HepG2 (cell line): Measurements from ENCODE around the gene SSX2IP. TPM values are rescaled to one million over a fixed set of nuclear protein-coding genes. Genes with fewer than 3 reads are reported as not detected.

ENCODE experiments used
- ATAD3A ChIP-seq: sonication (generic); formaldehyde crosslinking; IDR thresholded peaks from 2 replicates; pipeline ENCODE4 v1.4.0; 2020; ENCODE audit warnings: missing genetic modification reagents
- DR1 ChIP-seq: sonication (generic); formaldehyde crosslinking; IDR thresholded peaks from 2 replicates; pipeline ENCODE4 v1.8.0; 2021; ENCODE audit warnings: mild to moderate bottlenecking, missing genetic modification reagents, inconsistent platforms
- ELF3 ChIP-seq: IDR thresholded peaks from 2 replicates; pipeline ENCODE4 v1.6.1; 2016; ENCODE audit warnings: missing genetic modification reagents, missing compliant biosample characterization
- EZH2 ChIP-seq: conservative IDR thresholded peaks from 2 replicates; pipeline ENCODE4 v1.6.1; 2012; ENCODE audit warnings: mild to moderate bottlenecking, low read depth, low read length, moderate library complexity
- KLF9 ChIP-seq: IDR thresholded peaks from 2 replicates; pipeline ENCODE4 v1.6.1; 2016; ENCODE audit warnings: low read depth
- MBNL3 ChIP-seq: fragments of 250-450 bp; sonication (Bioruptor Pico); conservative IDR thresholded peaks from 2 replicates; pipeline ENCODE4 v1.8.0; 2022; ENCODE audit warnings: mild to moderate bottlenecking, inconsistent platforms
- MTF1 ChIP-seq: sonication (generic); formaldehyde crosslinking; IDR thresholded peaks from 2 replicates; pipeline ENCODE4 v1.5.0; 2020; ENCODE audit warnings: missing genetic modification reagents
- NCOA2 ChIP-seq: sonication (generic); formaldehyde crosslinking; IDR thresholded peaks from 2 replicates; pipeline ENCODE4 v1.8.0; 2022; ENCODE audit warnings: inconsistent platforms
- NFAT5 ChIP-seq: sonication (generic); formaldehyde crosslinking; IDR thresholded peaks from 2 replicates; pipeline ENCODE4 v1.4.0; 2020; ENCODE audit warnings: missing genetic modification reagents
- RBM39 ChIP-seq: fragments of 200-400 bp; formaldehyde crosslinking; IDR thresholded peaks from one replicate; pipeline ENCODE4 v1.6.1; 2018; ENCODE audit warnings: antibody characterized with exemption, mild to moderate bottlenecking, low read depth, low read length; ENCODE audit not compliant: poor library complexity, severe bottlenecking
- SYNCRIP ChIP-seq: fragments of 200-400 bp; formaldehyde crosslinking; IDR thresholded peaks from 2 replicates; pipeline ENCODE4 v1.6.1; 2018; ENCODE audit warnings: mild to moderate bottlenecking, low read depth, low read length; ENCODE audit not compliant: insufficient read depth
- ZBTB42 ChIP-seq: sonication (generic); formaldehyde crosslinking; IDR thresholded peaks from 2 replicates; pipeline ENCODE4 v1.5.0; 2020; ENCODE audit warnings: mild to moderate bottlenecking, missing genetic modification reagents
- ZFX ChIP-seq: sonication (generic); formaldehyde crosslinking; IDR thresholded peaks from 2 replicates; pipeline ENCODE4 v1.4.0; 2020; ENCODE audit warnings: mild to moderate bottlenecking, low read depth, missing genetic modification reagents, moderate library complexity
- ZKSCAN8 ChIP-seq: IDR thresholded peaks from 2 replicates; pipeline ENCODE4 v1.6.1; 2016; ENCODE audit warnings: borderline replicate concordance, missing genetic modification reagents, missing compliant biosample characterization
- ZNF329 ChIP-seq: sonication (generic); formaldehyde crosslinking; IDR thresholded peaks from 2 replicates; pipeline ENCODE4 v1.9.0; 2021; ENCODE audit warnings: low read depth, mild to moderate bottlenecking, missing genetic modification reagents
- ZNF501 ChIP-seq: sonication (generic); formaldehyde crosslinking; IDR thresholded peaks from 2 replicates; pipeline ENCODE4 v1.5.1; 2020; ENCODE audit warnings: mild to moderate bottlenecking, moderate library complexity, missing genetic modification reagents
- ZNF546 ChIP-seq: sonication (generic); formaldehyde crosslinking; conservative IDR thresholded peaks from 2 replicates; pipeline ENCODE4 v1.8.1; 2023; ENCODE audit warnings: mild to moderate bottlenecking, missing genetic modification reagents
- ZNF674 ChIP-seq: sonication (generic); formaldehyde crosslinking; IDR thresholded peaks from 2 replicates; pipeline ENCODE4 v1.5.0; 2020; ENCODE audit warnings: low read depth, mild to moderate bottlenecking, missing genetic modification reagents
- ZNF703 ChIP-seq: sonication (generic); formaldehyde crosslinking; IDR thresholded peaks from 2 replicates; pipeline ENCODE4 v1.5.1; 2020; ENCODE audit warnings: missing genetic modification reagents, mild to moderate bottlenecking, moderate library complexity, borderline replicate concordance
- ZNF780A ChIP-seq: sonication (generic); formaldehyde crosslinking; IDR thresholded peaks from 2 replicates; pipeline ENCODE4 v1.8.0; 2022; ENCODE audit warnings: mild to moderate bottlenecking, missing genetic modification reagents, moderate library complexity
- polyA plus RNA-seq, 8 experiments: library from polyadenylated mRNA; depleted of rRNA in 3 of 8; stranded (reverse) in 7 of 8; unstranded in 1 of 8; fragments of >200 nt; fragmentation: Illumina TruSeq in 4 of 8; extraction: Trizol in 4 of 8; gene quantifications; 2 replicates each; pipeline versions ENCODE4 v1.2.1 to v1.2.3, GENCODE V29; 2011 to 2016; ENCODE audit warnings: low read depth in 4 of 8, missing spikeins in 1 of 8, mixed read lengths in 1 of 8; ENCODE audit not compliant: insufficient read depth in 1 of 8
- total RNA-seq, 5 experiments: library from RNA; depleted of rRNA; stranded (reverse); fragments of >200 nt; fragmentation: Illumina TruSeq; extraction: Trizol; gene quantifications; 2 replicates each; pipeline ENCODE4 v1.2.3, GENCODE V29; 2016; ENCODE audit warnings: low read depth in 1 of 5
- TF ChIP-seq, protein P1 (sequence below): sonication (generic); formaldehyde crosslinking; conservative IDR thresholded peaks from 2 replicates; pipeline ENCODE4 v1.8.0; 2022; ENCODE audit warnings: mild to moderate bottlenecking, moderate library complexity, missing genetic modification reagents
- TF ChIP-seq, protein P2 (sequence below): sonication (generic); formaldehyde crosslinking; IDR thresholded peaks from 2 replicates; pipeline ENCODE4 v1.5.0; 2020; ENCODE audit warnings: mild to moderate bottlenecking, missing genetic modification reagents

The SSX2IP gene
- total and polyA plus RNA-seq, 2 of the 13 experiments (the other 11 are each of a cell fraction or from before 2014, with no cell fraction given) = 2.7 to 23.7 TPM

- TF ChIP-seq, protein P1, sequence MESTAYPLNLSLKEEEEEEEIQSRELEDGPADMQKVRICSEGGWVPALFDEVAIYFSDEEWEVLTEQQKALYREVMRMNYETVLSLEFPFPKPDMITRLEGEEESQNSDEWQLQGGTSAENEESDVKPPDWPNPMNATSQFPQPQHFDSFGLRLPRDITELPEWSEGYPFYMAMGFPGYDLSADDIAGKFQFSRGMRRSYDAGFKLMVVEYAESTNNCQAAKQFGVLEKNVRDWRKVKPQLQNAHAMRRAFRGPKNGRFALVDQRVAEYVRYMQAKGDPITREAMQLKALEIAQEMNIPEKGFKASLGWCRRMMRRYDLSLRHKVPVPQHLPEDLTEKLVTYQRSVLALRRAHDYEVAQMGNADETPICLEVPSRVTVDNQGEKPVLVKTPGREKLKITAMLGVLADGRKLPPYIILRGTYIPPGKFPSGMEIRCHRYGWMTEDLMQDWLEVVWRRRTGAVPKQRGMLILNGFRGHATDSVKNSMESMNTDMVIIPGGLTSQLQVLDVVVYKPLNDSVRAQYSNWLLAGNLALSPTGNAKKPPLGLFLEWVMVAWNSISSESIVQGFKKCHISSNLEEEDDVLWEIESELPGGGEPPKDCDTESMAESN (CRISPR knock-in tag) = no peak
- TF ChIP-seq ATAD3A (CRISPR knock-in tag) (no peak), ZFX (CRISPR knock-in tag) (peak; percentile 50), RBM39 (no peak), ZNF780A (CRISPR knock-in tag) (no peak), NCOA2 (CRISPR knock-in tag) (peak; percentile 9; the same call in 1 of the 2 replicates), ZNF546 (CRISPR knock-in tag) (no peak), ZNF329 (CRISPR knock-in tag) (0 out of 2 replicates have a peak, but pooled peaks have one; percentile 6), MBNL3 (CRISPR knock-in tag) (no peak), ZNF501 (peak; percentile 60), ZNF674 (CRISPR knock-in tag) (no peak), NFAT5 (CRISPR knock-in tag) (no peak), KLF9 (CRISPR knock-in tag) (no peak), ZKSCAN8 (no peak), EZH2 (no peak), SYNCRIP (no peak), ZNF703 (CRISPR knock-in tag) (no peak), DR1 (CRISPR knock-in tag) (no peak), MTF1 (CRISPR knock-in tag) (no peak), ELF3 (no peak), ZBTB42 (CRISPR knock-in tag) (no peak)
- TF ChIP-seq, protein P2, sequence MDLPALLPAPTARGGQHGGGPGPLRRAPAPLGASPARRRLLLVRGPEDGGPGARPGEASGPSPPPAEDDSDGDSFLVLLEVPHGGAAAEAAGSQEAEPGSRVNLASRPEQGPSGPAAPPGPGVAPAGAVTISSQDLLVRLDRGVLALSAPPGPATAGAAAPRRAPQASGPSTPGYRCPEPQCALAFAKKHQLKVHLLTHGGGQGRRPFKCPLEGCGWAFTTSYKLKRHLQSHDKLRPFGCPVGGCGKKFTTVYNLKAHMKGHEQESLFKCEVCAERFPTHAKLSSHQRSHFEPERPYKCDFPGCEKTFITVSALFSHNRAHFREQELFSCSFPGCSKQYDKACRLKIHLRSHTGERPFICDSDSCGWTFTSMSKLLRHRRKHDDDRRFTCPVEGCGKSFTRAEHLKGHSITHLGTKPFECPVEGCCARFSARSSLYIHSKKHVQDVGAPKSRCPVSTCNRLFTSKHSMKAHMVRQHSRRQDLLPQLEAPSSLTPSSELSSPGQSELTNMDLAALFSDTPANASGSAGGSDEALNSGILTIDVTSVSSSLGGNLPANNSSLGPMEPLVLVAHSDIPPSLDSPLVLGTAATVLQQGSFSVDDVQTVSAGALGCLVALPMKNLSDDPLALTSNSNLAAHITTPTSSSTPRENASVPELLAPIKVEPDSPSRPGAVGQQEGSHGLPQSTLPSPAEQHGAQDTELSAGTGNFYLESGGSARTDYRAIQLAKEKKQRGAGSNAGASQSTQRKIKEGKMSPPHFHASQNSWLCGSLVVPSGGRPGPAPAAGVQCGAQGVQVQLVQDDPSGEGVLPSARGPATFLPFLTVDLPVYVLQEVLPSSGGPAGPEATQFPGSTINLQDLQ = no peak
Observed at GRCh38 chr1:84620720-84621313, 69.4 kb downstream of the SSX2IP start (continued).
